ENCODE data around the gene HARS1. TPM values are rescaled to one million over a fixed set of nuclear protein-coding genes. Genes with fewer than 3 reads are reported as not detected.
"Not testable (repeated sequence)": the region's sequence is repeated elsewhere in the genome, so short reads cannot be mapped to it uniquely, and the experiment has no call there.

Gene HARS1
- polyA plus RNA-seq, 3 donors from 2014 or later = 52.0 to 90.7 (median 79.5) TPM

GRCh38 chr5:140635291-140636257 lies 55.6 kb downstream of the HARS1 start:
- Mint-ChIP-seq H3K36me3 (no peaks in the 10 kb centered on the region), H3K27ac (no peak overlapping the region), H3K4me3 (no peak overlapping the region), H3K27me3 (ENCODE audit: low read depth in 3 of 3) (peaks cover 0 to 14% (median 0%) of the 10 kb centered on the region in 3 donors), H3K9me3 (no peaks in the 10 kb centered on the region), H3K4me1 (peaks cover 43 to 52% of the 10 kb centered on the region in 2 donors)
- DNase-seq = no peak

GRCh38 chr5:140634103-140634502 lies 57.1 kb downstream of the HARS1 start:
- H3K27ac Mint-ChIP-seq = peak overlapping the region in 1 of 6 donors; percentile 23
- H3K36me3 Mint-ChIP-seq = no peaks in the 10 kb centered on the region
- no peak for DNase-seq
- no peaks in the 10 kb centered on the region for H3K9me3 Mint-ChIP-seq
- peak overlapping the region in 4 of 5 donors; percentile 23 to 54 (median 28) for H3K4me3 Mint-ChIP-seq
- H3K4me1 Mint-ChIP-seq = peaks cover 32 to 40% of the 10 kb centered on the region in 2 donors
- H3K27me3 Mint-ChIP-seq (ENCODE audit: low read depth in 3 of 3) = peaks cover 0 to 10% (median 0%) of the 10 kb centered on the region in 3 donors

- Mint-ChIP-seq H3K4me3 (peak overlapping the region; percentile 89 to 94 (median 91)), H3K27ac (peak overlapping the region in 3 of 6 donors; percentile 65 to 83 (median 80)), H3K9me3 (no peaks in the 10 kb centered on the region), H3K36me3 (no peaks in the 10 kb centered on the region), H3K27me3 (ENCODE audit: low read depth in 3 of 3) (peaks cover 0 to 10% (median 0%) of the 10 kb centered on the region in 3 donors), H3K4me1 (peaks cover 26 to 34% of the 10 kb centered on the region in 2 donors)
- no peak for DNase-seq
Observed at GRCh38 chr5:140633501-140633900, 57.7 kb downstream of the HARS1 start.

- no peaks in the 10 kb centered on the region for H3K36me3 Mint-ChIP-seq
- H3K27me3 Mint-ChIP-seq (ENCODE audit: low read depth in 3 of 3) = peaks cover 0 to 11% (median 0%) of the 10 kb centered on the region in 3 donors
- DNase-seq = no peak
Observed at GRCh38 chr5:140633021-140633471, 58.1 kb downstream of the HARS1 start, which contains the start of gene CD14. Gene CD14, minus strand, starts transcription at chr5:140633175. Its CDS starts 104 bp downstream, at chr5:140633071.

GRCh38 chr5:140632366-140633020 lies 58.7 kb downstream of the HARS1 start:
- Mint-ChIP-seq H3K4me3 (peak overlapping the region; percentile 89 to 94 (median 91)), H3K27ac (peak overlapping the region; percentile 49 to 83 (median 60)), H3K9me3 (peaks cover 0 to 1% (median 0%) of the 10 kb centered on the region in 6 donors), H3K4me1 (peaks cover 23 to 28% of the 10 kb centered on the region in 2 donors), H3K36me3 (no peaks in the 10 kb centered on the region), H3K27me3 (ENCODE audit: low read depth in 3 of 3) (peaks cover 0 to 12% (median 0%) of the 10 kb centered on the region in 3 donors)
- peak; percentile 49 to 58 (median 51) for DNase-seq

More at GRCh38 chr5:140633021-140633471, 58.1 kb downstream of the HARS1 start, which contains the start of gene CD14:
- Mint-ChIP-seq H3K4me1 (peaks cover 23 to 29% of the 10 kb centered on the region in 2 donors), H3K9me3 (no peaks in the 10 kb centered on the region), H3K27ac (peak within 1 kb of the TSS; percentile 49 to 83 (median 60)), H3K4me3 (peak within 1 kb of the TSS; percentile 89 to 94 (median 91))

GRCh38 chr5:140631831-140632365 lies 59.3 kb downstream of the HARS1 start:
- Mint-ChIP-seq H3K9me3 (peaks cover 0 to 1% (median 0%) of the 10 kb centered on the region in 6 donors), H3K36me3 (no peaks in the 10 kb centered on the region), H3K27ac (peak overlapping the region in 4 of 6 donors; percentile 20 to 82 (median 50)), H3K4me1 (peaks cover 23 to 28% of the 10 kb centered on the region in 2 donors), H3K27me3 (ENCODE audit: low read depth in 3 of 3) (peaks cover 0 to 12% (median 0%) of the 10 kb centered on the region in 3 donors), H3K4me3 (peak overlapping the region; percentile 89 to 94 (median 91))
- no peak for DNase-seq

- no peaks in the 10 kb centered on the region for H3K36me3 Mint-ChIP-seq
- peaks cover 23 to 28% of the 10 kb centered on the region in 2 donors for H3K4me1 Mint-ChIP-seq
- peaks cover 0 to 1% (median 0%) of the 10 kb centered on the region in 6 donors for H3K9me3 Mint-ChIP-seq
- DNase-seq = no peak
- H3K27me3 Mint-ChIP-seq (ENCODE audit: low read depth in 3 of 3) = peaks cover 0 to 12% (median 0%) of the 10 kb centered on the region in 3 donors
- peak overlapping the region in 1 of 6 donors; percentile 60 for H3K27ac Mint-ChIP-seq
- peak overlapping the region; percentile 31 to 89 (median 69) for H3K4me3 Mint-ChIP-seq
Observed at GRCh38 chr5:140631036-140631417, 60.1 kb downstream of the HARS1 start.

- Mint-ChIP-seq H3K9me3 (peaks cover 0 to 1% (median 0%) of the 10 kb centered on the region in 6 donors), H3K27ac (peak overlapping the region in 1 of 6 donors; percentile 60), H3K36me3 (no peaks in the 10 kb centered on the region), H3K4me1 (peaks cover 23 to 28% of the 10 kb centered on the region in 2 donors), H3K27me3 (ENCODE audit: low read depth in 3 of 3) (peaks cover 0 to 12% (median 0%) of the 10 kb centered on the region in 3 donors), H3K4me3 (peak overlapping the region in 2 of 5 donors; percentile 43 to 77)
- no peak for DNase-seq
Observed at GRCh38 chr5:140630292-140631035, 60.7 kb downstream of the HARS1 start.

- Mint-ChIP-seq H3K4me3 (no peak overlapping the region), H3K9me3 (peaks cover 0 to 1% (median 0%) of the 10 kb centered on the region in 6 donors), H3K36me3 (no peaks in the 10 kb centered on the region), H3K27me3 (ENCODE audit: low read depth in 3 of 3) (peaks cover 0 to 15% (median 0%) of the 10 kb centered on the region in 3 donors), H3K27ac (no peak overlapping the region), H3K4me1 (peaks cover 20 to 28% of the 10 kb centered on the region in 2 donors)
- no peak for DNase-seq
Observed at GRCh38 chr5:140628711-140629110, 62.5 kb downstream of the HARS1 start.

GRCh38 chr5:140627972-140628371 lies 63.2 kb downstream of the HARS1 start:
- Mint-ChIP-seq H3K27me3 (ENCODE audit: low read depth in 3 of 3) (peaks cover 0 to 15% (median 0%) of the 10 kb centered on the region in 3 donors), H3K4me3 (no peak overlapping the region), H3K9me3 (peaks cover 0 to 1% (median 0%) of the 10 kb centered on the region in 6 donors), H3K36me3 (no peaks in the 10 kb centered on the region), H3K4me1 (peaks cover 14 to 22% of the 10 kb centered on the region in 2 donors), H3K27ac (no peak overlapping the region)
- no peak for DNase-seq

- H3K4me1 Mint-ChIP-seq, DNase-seq, H3K36me3 Mint-ChIP-seq, H3K9me3 Mint-ChIP-seq, H3K4me3 Mint-ChIP-seq, H3K27ac Mint-ChIP-seq: not testable (repeated sequence)
- H3K27me3 Mint-ChIP-seq (ENCODE audit: low read depth in 3 of 3) = peaks cover 0 to 13% (median 0%) of the 10 kb centered on the region in 3 donors
Observed at GRCh38 chr5:140624886-140625285, 66.3 kb downstream of the HARS1 start.
